HG02588 (cell line): ENCODE results near the gene TMTC1.
"Not testable (repeated sequence)": the region's sequence is repeated elsewhere in the genome, so short reads cannot be mapped to it uniquely, and the experiment has no call there.

ENCODE experiments used
- ATAC-seq: cut with Tn5 transposase; IDR thresholded peaks from one replicate; pipeline ENCODE4 v1.9.1; 2021; ENCODE audit warnings: mild to moderate bottlenecking, moderate library complexity; ENCODE audit not compliant: unreplicated experiment

The TMTC1 gene

DNA sequence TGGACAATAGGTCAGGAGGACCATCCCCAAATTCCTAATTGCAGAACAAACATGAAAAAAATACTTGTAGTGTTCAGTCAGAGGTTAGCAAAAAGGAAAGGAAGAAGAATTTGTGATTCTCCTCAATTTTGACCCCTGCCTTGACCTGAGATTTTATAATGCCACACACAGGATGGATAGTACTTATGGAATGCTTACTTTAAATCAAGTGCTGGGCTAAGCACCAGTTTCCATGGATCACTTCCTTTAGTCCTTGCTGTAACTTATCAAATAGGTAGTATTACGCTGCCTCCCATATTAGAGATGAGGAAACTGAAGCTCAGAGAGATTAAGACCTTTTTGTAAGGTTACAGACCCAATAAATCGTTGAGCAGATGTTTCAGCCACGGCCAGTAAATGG, 205.0 kb downstream of the TMTC1 start:
- no peak for ATAC-seq

DNA sequence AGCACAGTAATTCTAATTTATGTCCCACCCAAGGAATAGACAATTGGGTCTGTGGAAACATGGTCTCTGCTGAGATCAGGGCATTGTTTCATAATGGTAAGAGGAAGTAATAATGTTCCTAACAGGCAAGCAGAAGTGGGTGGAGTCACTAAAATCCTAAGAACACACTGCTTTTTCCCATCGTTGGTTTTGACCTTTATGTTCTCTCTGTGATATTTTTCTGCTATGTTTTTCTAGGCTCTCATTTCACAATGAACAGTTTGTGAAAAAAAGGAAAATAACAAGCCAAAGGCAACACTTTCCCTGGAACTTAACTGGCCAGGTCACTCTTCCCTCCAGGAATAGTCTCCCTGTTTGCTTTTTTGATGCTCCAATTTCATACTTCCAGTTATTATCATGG, 205.7 kb downstream of the TMTC1 start:
- ATAC-seq, result no peak

DNA sequence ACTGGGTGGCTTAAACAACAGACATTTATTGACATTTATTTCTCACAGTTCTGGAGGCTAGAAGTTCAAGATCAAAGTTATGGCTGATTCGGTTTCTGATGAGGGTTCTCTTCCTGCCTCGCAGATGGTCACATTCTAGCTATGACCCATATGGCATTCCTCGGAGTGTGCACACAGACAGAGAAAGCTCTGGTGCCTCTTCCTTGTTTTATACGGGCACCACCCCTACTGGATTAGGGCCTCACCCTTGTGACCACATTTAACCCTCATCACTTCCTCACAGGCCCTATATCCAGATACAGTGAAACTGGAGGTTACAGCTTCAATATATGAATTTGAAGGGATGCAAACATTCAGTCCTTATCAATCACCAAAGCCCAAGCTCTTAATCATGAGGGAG, 209.2 kb downstream of the TMTC1 start:
- ATAC-seq, result no peak

DNA sequence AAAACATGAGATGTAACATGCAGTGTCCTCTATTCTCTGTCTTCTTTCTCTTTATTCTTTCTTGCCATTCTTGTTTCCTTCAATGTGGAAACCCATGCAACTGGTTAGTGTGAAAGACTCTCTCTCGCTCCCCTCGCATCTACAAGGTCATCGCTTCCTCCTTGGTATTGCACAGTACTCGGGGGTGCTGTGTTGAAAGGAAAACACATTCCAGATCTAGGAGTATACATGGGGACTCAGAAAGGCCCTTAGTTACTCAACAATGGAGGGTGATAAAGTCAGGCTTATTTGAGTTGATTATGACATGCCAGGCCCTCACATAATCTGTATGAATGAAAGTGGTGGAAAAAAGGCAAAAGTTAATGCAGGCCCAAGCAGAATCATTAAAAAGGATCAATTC, 210.8 kb downstream of the TMTC1 start:
- no peak for ATAC-seq

DNA sequence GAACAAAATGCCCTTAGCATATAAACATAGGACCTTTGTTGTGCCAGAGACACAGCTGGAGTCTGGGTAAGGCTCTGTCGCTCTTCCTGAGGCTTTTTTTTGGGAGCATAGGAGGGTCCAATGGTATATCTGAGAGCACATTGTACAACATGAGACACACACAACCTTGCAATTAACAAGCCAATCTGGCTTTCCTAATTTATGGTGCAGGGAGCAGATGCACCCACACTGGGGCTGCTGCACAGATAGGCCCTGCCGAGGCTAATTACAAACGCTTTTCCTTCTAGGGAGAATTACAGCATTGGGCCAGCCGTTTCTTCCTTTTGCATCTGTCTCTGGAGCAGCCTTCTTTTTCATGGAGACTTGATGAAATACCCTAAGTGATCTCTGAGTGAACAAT, 211.3 kb downstream of the TMTC1 start:
- no peak for ATAC-seq

DNA sequence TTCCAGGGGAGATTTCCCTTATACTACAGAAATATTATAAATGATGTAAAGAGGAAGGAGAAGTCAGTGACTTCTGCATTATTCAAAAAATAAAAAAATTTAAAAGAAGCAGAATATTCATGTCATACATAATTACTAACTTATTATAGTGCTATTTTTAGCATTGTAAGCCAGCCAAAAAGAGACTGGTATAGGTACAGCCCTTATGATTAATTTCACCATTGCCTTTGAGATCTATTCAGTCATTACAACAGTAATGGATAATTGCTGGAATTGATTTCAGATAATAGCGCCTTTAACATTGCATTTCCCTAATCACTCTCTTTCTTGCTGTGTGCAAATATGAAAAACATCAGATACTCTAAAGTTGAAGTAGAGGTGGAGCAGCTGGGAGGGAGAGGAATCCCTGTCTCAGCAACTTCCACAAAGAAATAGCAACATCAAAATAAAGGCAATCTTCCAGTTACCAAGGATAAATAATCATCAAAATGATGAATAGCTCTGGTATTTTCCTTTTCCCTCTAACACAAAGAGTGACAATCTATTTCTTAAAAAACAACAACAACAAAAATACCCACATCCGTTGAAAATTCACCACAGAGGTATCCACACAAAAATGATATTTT, 214.5 kb downstream of the TMTC1 start:
- ATAC-seq, result no peak

DNA sequence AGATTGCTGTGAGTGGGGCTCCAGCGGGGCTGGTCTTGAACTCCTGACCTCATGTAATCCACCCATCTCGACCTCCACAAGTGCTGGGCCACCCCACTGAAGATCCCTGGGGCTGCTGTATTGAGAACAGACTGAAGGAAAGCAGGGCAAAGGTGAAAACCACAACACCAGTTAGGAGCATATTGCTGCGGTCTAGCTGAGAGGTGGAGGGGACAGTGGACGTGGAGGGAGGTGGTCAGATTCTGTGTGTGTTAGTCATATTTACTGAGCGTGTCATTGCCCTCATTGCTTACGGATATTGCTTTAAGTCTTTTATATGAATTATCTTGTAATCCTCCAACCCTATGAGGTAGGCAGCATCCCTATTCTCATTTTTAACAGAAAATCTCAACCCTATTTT, 217.3 kb downstream of the TMTC1 start:
- ATAC-seq, result no peak

DNA sequence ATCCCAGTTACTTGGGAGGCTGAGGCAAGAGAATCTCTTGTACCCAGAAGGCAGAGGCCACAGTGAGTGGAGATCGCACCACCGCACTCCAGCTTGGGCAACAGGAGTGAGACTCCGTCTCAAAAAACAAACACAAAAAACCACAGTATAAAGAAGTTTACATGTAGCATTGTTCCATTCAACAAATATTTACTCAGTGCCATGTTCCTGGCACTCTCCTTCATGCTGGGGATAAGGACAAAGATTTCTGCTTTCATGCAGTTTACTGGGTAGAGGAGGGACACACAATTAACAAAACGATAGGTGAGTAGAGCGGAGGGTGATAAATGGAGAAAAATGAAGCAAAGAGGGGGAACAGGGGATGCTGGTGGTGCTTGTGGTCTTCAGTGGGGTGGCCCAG, 218.0 kb downstream of the TMTC1 start:
- ATAC-seq, result no peak

DNA sequence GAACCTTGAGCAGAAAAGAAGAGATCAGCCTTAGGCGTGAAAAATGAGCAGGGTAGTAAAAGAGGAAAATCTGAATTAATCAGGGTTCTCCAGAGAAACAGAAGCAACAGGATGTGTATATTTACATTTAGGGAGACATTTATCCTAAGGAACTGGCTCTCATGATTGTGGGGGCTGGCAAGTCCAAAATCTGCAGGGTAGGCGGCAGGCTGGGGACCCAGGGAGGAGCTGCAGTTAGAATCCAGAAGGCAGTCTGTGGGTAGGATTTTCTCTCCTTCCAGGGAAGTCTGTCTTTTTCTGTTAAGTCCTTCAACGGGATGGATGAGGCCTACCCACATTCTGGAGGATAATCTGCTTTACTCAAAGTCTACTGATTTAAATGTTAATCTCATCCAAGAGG, 218.8 kb downstream of the TMTC1 start:
- ATAC-seq, result no peak

DNA sequence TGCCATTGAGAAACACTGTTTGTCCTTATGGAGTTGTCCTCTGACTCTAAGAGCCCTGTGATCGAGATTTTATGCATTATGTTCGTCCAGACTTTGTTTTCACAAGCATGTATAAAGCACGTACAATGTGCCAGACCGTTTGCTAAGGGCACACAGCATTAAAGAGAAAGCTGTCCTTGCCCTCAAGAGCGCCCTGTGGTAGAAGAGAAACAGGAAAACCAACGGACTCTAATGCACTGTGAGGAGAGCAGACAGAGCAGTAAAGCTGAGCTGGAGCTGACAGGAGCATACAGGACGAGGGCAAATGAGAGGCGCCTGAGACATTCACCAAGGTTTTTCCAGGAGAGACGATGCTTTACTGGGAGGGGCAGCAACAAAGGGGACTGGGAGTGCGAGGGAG, 220.1 kb downstream of the TMTC1 start:
- ATAC-seq, result no peak

DNA sequence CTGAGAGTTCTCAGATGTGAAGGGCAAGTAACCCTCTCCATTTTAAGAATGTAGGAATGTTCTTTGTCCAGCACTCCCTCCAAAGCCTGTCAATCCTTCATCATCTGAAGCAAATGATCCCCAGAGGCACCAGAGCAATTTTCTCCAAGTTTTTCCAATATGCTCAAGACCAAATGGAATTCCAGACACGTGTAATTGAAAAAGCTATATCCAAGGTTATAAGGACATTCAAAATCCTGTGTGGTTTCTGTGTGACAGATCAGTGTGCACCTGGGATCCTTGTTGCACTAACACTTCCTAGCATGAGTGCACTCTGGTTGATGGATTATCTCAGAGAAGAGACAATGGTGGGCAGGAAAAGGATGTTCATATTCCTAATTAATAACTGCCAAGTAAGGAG, 220.7 kb downstream of the TMTC1 start:
- no peak for ATAC-seq

DNA sequence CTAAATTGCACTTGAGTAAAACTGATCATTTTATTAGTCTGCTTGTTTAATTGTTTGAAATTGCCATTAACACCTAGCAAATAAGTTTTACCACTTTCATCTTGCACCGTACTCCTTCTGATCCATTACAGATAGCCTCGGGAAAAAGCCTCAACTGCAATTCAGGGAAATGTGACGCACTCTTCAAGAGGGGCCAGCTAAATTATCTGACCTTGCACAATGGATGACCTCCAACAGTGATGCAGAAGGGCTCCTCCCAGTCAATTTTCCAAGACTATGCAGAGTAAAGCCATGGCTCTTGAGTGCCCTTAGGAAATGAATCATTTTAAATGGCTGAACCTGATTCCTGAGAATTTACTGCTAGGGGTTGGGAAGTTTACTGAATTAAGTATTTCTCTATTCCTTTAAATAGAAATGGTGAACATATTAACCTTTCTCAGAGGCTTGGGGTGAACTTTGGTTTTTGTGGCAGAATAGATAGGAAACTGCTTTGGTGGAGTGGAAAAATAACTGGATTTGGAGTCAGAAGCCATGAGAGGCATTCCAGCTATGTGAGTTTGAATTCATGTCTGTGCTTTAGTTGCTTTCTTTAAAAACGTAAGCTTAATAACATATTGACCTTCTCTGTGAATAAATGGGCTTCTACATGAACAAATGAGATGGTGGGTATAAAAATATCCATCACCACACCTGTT, 221.5 kb downstream of the TMTC1 start:
- ATAC-seq, result no peak

DNA sequence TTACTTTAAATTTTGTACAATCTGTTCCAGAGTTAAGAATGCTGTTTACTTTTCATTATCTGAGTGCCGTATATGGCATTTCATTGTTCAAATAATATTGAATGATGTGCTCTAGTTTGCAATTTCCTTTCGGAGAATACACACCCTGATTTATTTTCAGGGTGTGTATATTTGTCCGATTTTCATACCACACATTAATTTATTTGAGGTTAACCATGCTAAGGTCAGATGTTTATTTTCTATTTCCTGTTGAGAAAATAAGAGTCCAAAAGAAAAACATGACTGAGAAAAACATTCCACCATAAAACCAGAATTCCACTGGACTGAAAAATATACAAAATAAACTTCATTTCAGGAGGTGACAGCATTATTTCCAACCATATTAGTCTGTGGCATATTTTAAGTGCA, 222.1 kb downstream of the TMTC1 start:
- no peak for ATAC-seq

DNA sequence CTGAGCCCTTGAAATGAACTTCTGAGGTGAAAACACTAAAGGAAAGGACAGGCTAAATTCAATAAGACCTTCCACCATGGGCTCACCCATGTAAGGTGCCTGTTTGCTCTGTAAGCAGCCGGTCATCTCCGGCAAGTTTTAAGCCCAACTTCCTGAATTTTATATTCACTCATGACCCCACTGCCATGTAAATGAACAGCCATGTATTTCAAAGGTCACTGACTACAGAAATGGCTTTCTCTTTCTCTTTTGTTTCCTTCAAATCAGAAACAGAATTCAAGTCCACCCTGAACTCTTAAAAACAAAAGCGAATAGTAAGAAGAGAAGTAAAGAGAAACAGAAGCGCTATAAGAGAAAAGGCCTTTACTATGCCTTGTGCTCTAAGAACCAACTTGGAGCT, 224.5 kb downstream of the TMTC1 start:
- ATAC-seq, result no peak

DNA sequence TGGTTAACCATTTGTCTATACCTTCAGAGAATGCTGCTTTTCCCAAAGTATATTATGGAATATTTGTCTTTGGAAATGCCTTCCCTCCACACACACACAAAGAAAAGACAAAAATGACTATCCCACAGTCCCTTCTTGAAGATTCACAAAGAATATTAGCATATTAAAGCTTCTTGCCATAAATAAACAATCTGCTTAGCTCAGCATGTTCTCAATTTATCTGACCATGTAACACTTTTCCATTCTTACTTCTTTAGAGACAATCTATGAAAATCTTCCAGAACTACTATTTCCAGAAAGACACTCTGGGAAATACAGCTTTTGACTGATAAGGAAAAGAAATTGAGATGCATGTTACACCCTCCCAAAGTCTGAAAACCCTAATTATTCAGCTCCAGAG, 227.4 kb downstream of the TMTC1 start:
- no peak for ATAC-seq

DNA sequence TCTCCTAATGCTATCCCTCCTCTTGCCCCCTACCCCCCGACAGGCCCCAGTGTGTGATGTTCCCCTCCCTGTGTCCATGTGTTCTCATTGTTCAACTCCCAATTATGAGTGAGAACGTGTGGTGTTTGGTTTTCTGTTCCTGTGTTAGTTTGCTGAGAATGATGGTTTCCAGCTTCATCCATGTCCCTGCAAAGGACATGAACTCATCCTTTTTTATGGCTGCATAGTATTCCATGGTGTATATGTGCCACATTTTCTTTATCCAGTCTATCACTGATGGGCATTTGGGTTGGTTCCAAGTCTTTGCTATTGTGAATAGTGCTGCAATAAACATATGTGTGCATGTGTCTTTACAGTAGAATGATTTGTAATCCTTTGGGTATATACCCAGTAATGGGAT, 228.3 kb downstream of the TMTC1 start:
- not testable (repeated sequence) for ATAC-seq

DNA sequence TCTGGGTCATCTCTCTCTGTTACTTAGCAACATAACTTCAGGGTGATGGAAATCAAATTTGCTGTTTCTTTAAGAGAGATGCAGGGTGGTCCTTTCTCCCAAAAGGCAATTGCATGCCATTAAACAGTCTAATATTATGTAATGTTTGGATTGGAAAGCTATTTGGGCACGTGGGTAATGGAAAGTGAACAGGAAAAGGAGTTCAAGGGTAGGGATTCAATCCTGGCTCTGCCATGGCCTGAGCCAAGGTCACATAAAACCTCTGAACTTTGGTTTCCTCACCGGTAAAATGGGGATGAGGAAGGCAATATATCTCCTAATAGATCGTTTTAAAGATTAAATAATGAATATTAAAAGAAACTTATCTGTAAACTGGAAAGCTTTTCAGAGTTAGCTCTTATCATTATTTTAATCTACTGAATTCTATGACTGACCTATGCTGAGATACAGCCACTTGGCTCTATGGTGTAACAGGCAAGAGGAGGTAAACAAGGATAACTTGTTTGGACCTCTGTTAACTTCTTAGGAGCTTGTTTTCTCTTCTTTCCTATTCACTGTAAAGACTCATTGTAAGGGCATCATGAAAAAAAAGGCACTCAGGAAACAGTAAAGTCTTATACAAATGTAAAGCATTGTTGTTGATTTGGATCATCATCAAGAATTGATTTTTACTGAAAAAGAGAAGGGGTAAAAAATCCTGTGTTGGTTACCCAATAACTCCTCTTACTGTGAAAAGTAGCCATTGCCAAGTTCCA, 230.6 kb downstream of the TMTC1 start:
- ATAC-seq, result no peak

DNA sequence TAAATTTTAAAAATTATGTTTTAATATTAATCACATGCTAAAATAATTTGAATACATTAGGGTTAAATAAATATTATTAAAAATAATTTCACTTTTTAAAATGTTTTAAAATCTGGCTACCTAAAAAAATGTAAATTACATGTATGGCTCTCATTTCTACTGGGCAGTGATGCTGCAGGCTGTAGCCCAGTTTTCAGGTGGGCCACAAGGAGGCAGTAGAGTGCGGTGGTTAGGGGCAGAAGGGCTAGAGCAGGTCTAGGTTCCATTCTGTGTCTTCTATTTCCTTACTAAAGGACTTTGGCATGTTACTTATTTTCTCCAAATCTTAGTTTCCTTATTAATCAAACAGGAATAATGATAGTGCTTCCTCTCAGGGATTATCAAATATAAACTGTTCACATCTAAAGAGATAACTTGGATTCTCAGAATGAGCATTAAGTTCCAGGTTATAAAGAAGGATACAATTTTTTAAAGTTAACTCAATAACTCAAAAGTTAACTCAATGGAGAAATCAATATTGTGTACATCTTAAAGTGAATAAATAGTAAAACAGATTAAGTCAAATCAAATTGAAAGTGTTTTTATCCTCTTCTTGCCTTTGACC, 231.3 kb downstream of the TMTC1 start:
- ATAC-seq, result peak; percentile 77

DNA sequence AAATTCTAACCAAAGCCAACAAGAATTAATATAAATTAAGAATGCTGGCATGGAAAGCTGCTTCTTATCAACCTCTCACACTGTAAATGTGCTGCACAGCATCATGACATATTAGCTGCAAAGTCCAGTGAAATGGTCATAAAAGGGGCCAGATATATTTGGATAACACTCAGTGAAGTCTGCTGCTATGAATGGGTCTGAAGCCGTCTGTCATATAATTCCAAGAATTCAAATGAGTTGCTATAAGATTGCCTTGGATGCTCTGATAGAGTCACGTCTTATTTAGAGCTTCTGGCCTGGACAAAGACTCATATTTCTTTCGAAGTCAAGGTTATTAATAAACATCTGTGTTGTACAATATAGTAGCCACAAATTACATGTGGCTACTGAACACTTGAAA, 231.9 kb downstream of the TMTC1 start:
- ATAC-seq, result no peak

DNA sequence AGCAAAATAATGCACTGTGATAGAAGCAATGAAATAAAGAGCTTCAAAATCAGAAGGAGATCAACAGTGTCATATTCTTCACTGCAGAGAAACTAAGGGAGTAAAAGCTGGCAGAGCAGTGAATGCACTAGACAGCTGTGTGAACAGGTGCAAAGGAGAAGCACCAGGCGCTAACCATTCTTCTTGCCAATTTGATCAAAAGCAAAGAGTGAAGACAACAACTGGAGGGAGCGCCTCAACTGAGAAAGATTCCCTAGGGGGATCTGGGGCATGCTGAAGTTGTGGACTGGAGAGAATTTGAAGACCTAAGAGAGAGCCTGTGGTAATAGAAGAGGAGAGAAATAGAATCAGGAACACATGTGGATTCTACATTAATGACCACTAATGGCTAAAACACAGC, 235.9 kb downstream of the TMTC1 start:
- no peak for ATAC-seq

DNA sequence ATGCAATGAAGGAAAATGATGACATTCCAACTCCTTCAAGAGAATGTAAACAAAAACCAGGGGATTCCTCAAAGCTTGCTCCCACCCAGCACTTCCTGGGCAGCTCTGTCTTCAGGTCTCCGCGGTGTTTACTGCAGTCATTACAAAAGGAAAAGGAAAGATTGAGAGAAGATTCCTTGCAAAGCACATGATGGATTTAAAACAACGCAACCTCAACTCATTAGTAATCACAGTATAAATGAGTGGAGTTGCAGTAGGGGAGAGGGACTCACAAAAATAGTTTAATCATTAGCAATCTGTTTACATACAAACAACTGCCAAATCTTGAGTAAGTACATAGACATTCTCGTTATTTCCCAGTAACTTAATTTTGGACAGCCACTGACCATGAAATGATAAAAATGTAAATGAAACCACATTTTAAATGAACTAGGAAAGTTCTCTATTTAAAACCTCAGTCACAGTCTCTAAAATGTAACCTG, 236.6 kb downstream of the TMTC1 start:
- no peak for ATAC-seq

DNA sequence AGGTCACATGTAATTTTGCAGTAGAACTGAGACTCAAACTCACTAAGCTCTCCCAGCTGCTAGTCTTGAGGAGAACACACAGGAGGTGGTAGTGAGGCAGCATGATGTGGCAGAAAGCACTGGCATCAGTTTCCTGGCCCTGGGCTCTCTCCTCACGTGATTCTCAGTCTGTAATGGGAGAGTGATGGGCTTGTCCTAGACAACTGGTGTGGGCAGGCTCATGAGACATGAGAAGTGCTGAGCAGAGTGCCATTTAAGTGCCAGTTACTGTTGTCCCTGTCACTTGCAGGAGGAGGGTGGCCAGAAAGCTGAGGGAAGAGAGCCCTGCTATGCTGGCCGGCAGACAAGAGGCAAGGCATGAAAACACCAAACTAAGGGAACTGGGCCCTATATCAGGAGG, 237.7 kb downstream of the TMTC1 start:
- no peak for ATAC-seq
